ENCODE data around the gene BABAM2.
"Not testable (repeated sequence)": the region's sequence is repeated elsewhere in the genome, so short reads cannot be mapped to it uniquely, and the experiment has no call there.

The BABAM2 gene

DNA sequence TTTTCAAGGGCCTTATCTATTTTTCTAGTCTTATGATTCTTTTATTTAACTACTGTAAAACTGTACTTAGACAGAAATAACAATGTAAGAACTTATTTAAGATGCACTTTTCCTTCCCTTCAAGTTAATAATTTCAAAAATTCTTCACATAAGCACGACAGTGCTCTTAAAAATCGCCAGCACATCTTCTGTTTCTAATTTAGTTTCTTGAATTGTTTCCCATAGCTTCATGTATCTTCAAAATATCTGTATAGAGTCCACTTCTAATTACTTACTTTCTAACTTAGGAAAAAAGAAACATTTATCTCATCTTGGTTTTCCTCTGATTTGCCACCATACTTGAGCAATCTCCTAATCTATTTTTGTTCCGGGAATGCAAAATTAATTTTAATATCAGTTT, 196.1 kb downstream of the BABAM2 start:
- no peak for FAIRE-seq

DNA sequence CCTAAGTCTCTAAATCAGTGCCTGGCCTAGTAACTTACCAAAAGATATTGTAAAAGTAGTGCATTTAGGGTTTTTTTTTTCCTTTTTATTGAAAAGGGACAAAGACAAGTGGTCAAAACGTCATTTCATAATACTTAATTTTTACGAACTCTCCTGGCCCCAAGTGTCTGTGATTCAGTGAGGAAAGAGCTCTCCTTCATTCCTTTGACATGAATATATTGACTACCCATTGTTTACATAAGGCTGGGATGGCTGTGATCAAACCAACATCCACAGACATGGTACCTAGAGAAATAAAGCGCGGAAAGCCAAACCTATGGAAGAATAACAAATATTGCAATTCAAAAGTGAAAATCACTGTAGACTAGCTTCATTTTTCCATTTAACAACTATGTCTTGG, 198.4 kb downstream of the BABAM2 start:
- FAIRE-seq, result no peak

DNA sequence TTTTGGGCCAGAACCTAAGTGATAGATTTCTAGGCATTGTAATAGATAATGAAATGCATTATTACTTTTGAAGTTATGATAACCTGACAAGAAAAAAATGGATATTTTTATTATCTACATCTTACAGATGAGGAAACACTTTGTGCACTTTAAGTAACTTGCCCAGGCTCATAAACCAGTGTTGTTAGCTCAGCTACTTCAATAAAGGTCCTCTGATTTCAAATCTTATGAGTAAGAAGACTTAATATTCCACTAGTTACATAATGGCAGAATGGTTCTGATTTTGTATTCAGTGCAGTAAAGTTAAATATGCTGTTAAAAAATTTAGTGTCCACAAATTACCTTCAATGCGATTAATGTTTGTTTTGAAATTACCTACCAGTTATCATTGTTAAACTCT, 199.0 kb downstream of the BABAM2 start:
- no peak for FAIRE-seq

DNA sequence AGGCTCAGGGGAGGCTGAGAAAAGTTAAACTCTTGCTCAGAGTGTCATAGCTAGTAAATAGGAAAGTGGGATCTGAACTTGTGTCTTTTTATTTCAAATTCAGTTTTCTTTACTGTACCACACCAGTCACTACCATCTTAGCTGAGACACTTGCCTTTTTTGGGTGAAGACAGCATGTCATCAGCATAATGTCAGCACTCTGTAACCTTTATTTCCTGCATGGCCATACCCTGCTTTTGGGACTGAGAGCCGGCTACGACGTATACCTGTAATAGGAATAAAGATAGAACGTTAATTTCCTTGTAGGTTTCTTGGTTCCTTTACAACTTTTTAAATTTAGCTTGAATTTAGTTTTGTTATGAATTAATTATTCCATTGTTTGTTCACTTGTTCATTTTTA, 202.8 kb downstream of the BABAM2 start:
- no peak for FAIRE-seq

DNA sequence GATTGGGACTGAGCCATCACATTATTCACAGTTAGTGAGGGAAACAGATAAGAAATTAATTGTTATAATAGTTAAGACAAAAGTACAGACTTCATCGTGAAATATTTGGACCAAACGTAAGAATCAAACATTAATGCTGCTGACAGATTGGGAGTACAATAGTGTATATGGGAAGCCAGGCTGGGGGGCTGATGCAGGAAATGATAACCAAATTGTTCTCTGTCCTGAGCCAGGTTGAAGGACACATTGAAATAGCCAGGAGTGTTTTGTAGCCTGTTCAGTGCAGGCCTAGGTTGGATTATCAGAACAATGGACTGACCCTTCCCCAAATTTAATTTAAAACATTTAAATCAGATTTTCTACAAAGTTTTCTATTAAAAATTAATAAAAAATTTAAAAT, 203.2 kb downstream of the BABAM2 start:
- FAIRE-seq, result no peak

DNA sequence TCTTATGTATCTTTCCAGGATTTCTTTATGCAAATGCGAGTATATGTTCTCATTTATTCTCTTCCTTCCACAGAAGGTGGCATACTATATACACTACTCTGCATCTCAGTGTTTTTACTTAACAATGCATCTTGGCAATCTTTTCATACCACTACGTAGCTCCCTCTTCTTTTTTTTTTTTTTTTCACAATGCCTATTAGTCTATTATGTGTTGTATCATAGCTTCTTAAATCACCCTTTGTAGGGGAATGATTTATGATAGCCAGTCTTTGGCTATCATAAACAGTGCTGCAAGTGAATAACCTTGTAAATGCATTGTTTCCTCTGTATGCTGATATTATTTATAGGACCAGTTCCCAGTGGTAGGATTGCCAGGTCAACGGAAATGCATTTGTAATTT, 204.2 kb downstream of the BABAM2 start:
- FAIRE-seq, result no peak

DNA sequence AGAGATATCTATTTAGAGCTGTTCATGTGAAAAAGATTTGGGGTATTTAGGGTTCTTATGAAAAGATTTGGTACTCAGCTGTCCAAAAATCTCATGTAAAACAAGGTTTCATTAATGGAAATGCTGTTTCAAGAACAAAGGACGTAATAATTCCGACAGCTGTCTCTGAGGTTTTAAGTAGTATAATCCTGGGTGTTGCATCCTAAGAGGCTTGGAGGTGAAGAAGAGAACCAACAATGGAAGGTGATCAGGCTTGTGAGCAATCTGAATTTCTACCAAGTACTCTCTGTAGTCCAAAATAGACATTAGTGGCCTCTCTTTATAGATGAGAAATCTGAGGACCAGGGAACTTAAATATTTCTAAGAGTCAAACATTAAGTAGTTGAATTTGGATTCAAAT, 205.1 kb downstream of the BABAM2 start:
- no peak for FAIRE-seq

DNA sequence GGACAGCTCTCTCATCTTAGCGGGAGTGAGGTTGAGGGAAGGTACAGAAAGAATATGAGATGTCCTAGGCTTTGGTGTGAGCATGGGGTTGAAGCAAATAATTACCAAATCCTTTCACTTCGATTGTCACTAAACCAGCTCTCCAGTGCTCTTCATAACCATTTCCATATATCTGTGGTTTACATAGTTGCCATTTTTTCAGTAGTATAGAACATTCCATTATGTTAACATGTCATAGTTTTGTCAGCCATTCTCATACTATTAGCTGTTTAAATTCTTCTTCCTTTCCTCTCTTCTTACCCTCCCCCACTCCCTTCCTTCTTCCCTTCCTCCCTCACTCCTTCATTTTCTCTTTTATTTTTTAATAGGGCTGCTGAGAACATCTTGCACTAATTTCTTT, 205.9 kb downstream of the BABAM2 start:
- no peak for FAIRE-seq

DNA sequence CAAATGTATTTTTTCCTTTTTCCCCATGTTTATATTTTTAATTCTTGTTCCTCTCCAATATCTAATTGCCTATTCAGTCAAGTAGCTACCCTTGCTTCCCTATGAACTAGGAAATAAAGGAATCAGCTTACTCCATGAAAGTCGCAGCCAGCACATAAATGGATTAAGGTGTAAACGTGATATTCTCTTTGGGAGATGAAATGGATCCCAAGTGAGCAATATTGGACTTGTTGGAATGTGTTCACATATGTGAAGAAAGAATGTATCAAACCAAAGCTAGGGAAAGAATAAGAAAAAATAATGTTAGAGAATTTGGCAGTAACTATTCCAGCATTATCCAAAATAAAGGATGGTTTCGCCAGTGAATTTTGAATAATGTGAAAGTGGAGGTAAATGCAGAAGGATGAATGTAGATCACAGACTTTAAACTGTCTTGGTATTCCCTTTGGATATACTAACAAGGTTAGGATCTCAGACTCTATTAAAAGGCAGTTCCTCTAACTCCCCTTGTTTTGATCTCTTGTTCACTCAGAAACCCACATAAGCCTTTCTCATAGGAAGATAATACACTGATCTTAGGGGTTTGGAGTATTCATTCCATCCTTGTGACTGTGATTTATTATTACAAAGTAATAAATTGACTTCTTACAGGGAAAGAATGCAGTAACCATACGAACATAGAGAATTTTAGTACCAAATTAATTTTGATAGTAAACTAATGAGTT, 208.1 kb downstream of the BABAM2 start:
- FAIRE-seq, result no peak

DNA sequence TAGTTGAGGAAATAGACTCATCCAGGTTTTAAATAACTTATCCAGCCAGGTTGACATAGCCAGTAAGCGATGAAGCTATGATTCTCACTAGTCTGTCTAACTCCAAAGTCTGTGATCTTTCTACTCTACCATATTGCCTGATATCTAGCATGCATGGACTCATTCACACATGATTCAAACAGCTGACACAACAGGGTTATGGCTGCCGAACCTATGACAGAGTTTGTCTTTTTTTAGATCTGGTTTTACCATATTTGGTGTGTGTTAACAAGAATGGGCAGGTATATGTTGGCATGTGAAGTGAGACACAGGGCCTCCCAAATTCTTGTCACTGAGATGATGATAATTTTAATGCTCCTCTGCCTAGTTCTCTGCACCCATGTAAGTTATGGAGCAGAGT, 210.6 kb downstream of the BABAM2 start:
- FAIRE-seq, result no peak

DNA sequence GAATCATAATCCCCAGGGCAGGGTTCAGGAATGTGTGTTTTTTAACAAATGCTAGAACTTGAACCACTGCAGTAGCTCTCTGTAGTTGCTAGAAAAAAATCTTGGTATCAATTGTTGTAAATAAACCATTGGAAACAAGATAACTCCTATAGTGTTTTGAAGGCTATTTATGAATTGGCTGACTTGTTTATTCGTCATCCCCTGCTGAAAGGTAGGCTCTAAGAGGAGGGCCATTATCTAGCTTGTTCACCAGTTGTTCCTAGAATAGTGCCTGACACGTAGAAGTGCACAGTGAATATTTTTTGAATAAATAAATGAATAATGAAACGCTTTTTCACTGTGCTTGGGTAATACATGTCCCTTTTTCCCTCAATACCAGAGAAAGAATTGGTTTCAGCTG, 211.4 kb downstream of the BABAM2 start:
- FAIRE-seq, result no peak

DNA sequence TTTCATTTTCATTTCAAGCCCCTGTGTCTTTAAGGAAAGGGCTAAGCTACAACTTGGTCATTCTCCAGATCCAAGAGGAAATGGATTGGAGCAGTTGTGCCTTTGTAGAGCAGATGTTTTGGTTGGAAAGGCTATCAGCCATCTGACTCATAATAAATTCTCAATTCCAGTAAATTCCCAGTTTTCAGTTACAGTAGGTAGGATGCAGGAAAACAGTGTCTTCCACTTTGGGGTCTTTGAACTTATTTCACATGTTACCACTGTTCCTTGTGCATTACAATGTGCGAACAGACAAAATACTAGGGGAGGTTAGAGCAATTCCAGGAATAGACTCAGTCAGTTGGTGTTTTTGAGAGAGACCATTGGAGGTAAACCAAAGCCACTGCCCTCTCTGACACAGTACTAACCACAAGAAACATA, 211.9 kb downstream of the BABAM2 start:
- FAIRE-seq, result no peak

DNA sequence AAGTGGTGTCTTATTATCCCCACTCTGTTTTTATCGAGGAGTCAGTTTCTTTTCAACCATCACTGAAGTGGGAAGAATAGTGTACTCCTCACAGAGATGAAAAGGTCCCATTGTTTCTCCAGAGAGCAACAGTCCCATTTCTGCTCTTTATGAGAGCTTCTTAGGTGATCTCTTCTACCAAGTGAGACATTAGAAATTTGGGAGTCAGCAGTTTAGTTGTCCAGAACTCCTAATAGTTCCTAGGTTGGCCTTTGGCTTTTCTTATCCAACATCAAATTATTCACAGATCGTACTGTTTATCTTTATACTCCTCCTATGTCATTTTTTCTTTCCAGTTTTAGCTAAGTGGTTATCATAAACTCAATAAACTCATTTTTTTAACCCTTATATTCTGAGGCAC, 213.1 kb downstream of the BABAM2 start:
- FAIRE-seq, result no peak

DNA sequence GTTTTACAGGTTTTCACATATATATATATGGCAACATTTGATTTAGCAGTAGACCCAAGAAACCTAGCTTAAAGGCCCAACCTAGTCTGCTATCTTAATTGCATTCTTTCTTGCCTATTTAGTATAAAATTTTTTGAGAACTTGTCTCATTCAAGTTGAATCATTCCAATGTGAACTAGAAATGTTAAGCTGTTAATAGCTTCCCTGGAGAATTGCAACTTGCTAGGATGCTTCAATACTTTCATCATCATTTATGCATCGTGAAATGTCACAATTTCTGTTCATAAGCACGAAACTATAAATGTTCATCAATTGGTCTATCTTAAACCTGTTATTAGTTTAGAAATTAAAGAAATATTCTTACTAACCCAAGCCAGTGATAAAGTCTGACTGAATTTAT, 217.6 kb downstream of the BABAM2 start:
- FAIRE-seq, result no peak

DNA sequence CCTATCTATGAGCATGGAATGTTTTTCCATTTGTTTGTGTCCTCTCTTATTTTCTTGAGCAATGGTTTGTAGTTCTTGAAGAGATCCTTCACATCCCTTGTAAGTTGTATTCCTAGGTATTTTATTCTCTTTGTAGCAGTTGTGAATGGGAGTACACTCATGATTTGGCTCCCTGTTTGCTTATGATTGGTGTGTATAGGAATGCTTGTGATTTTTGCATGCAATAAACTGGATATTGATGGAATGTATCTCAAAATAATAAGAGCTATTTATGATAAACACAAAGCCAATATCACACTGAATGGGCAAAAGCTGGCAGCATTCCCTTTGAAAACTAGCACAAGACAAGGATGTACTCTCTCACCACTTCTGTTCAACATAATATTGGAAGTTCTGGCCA, 223.2 kb downstream of the BABAM2 start:
- not testable (repeated sequence) for FAIRE-seq

DNA sequence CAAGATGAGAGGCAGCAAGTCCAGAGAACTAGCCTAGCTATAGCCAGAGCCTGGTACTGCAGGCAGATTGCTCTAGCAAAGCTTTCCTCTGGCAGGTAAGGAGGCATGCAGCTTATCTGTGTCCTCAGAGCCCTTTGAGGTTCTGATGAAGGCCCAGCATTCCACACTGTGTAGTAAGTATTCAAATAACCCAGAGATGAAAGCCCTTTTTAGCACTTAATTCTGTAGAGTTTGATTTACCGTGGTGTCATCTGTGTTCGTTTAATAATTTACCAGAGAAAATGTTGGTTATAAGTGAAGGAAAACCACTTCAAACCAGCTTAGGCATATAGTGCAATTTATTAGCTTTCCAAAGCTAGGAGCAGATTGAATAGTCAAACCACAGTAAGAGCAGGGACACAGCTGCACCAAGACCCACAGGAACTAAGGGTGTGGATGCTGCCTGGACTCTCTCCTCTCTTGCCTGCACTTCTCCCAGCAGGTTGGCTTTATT, 226.6 kb downstream of the BABAM2 start:
- FAIRE-seq, result no peak

DNA sequence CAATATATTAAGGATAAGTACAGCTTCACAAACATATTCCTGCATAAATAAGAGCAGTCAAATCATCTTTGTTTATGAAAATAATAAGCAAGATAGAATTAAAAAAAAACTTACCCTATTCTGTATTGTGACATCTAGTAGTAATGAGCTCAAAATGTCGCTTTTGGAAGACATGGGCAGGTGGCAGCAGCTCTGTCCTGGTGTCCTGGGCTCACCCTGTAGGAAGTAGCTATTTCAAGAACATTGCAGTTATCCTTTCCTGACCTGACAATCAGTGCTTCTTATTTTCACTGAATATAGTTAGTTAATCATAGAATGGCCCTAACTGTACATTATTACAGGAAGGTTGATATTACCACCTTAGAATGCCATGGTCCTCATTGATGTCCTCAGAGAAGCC, 229.1 kb downstream of the BABAM2 start:
- no peak for FAIRE-seq

DNA sequence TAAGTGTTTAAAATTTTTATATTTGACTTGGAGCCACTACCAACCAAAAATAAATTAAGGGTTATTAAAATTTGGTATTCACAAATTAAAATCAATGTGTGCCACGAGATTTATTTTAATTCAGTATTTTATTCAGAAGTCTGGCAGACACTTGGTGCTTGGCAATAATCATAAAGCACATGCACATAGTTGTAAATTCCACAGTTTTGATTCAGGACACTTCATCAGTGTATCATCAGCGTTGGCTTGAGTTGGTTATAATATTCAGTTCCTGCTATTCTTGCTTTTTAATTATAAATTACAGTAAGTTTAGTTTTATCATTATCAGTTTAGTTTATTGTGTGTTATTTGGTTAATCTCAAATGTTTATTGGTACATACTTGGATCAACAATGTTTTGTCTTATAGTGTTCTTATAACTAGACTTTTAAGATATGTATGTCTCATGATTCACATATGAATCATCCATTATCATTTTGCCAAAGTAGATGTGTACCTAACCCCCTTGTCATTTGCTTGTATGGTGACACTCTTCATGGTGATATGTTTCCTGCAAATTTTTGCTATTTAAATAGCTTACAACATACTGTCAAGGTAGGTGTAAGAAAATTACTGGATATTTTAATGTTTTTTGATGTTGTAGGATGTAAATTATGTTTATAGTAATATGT, 237.9 kb downstream of the BABAM2 start:
- peak; percentile 38 for FAIRE-seq

DNA sequence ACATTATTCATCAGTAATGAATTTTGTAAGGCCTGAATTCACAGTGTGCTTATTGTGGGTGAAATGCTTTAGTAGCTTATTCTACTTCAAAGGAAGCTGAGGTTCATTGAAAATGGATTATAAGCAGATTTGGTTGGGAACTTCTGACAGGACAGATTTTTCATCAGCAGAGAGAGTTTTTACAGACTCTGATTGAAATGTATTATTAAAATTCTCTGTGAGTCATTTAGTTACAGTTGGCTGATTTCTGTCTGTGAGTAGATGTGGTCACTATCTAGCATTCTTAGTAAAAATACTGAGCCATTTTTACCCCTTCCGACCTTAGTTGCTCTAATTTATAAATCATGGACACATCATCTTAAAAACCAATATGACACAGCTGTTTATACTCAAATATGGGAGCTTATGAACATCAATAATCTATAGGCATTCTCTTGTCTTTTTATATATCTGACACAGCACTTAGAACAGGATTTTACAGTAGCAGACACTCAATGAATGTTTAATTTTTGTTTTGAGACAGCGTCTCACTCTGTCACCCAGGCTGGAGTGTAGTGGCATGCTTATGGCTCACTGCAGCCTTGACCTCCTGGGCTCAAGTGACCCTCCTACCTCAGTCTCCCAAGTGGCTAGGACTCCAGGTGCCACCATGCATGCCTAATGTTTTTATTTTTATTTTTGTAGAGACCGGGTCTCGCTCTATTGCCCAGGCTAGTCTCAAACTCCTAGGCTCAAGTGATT, 239.6 kb downstream of the BABAM2 start:
- no peak for FAIRE-seq

DNA sequence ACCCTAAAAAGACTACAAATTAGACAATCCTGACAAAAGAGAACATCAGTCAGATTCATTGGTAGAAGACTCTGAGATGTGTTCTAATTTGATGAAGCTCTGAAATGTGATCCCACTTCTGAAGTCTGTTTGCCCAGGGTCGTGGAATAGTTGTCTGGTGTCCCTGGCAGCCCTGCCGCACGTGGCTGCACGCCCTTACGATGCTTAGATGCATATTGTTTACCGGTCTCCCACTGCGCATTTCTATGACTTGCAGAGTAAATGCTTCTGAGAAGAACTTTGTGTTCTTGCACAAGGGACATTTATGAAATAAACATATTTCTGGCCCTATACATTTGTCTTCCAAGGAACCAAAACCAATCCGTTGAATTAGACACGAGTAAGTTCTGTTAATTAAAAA, 243.2 kb downstream of the BABAM2 start:
- FAIRE-seq, result no peak

DNA sequence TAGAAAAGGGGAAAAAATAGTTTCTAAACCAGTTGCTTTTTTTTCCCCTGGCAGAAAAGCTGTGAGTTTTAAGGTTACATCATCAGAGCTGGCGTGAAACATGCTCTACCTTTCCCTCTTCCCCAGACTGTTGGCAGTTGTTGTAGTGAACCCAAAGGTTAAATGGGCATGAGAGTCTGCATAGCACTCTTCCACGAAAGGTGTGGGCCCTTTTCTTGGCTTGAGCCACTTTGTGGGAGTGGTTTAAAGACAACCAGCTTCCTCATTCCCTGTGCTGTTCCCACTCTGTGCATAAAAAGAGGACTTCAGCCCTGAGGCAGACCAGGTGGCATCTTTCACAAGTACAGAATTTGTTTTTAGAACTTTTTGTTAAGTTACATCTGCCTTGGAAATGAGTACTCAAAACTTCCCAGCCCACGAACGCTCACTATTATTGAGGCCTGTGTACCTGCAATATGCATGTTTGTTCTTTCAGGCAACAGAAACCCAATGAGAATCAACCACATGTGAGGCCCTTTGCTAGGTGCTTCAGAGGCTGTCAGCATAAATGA, 243.8 kb downstream of the BABAM2 start:
- no peak for FAIRE-seq

DNA sequence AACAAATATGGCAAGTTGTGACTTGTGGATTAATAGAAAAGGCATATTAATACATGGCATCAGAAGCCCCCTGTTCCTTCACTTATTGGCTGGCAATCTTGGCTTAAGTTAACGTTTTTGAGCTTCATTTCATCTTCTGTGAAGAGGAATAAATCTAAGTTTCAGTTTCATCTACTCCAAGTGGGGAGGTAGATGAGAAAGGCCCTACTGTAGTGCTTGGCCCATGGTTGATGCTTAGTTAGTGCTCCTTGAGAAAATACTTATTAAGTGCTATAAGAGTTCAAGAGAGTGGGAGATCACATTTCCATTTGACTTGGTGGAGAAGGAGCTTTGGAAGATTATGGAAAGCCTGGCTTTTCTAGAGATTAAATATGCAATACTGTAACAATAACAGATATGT, 244.3 kb downstream of the BABAM2 start:
- no peak for FAIRE-seq

DNA sequence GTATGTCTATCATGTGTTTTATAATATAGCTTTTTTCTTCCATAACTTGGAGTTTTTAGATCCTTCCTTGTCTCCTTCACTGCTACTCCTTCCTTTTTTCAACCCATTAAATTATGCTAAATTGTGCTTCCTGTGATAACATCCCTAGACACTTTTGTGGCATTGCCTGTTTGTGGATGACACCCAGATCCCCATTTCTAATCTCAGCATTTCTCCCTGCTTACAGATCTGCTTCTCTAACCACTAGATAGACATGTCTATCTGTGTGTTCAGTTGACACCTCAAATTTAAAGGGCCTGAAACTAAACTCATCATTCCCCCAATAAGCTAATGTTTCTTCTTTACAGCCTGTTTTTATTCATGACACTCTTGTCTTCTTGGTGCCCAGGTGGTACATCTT, 244.8 kb downstream of the BABAM2 start:
- no peak for FAIRE-seq

DNA sequence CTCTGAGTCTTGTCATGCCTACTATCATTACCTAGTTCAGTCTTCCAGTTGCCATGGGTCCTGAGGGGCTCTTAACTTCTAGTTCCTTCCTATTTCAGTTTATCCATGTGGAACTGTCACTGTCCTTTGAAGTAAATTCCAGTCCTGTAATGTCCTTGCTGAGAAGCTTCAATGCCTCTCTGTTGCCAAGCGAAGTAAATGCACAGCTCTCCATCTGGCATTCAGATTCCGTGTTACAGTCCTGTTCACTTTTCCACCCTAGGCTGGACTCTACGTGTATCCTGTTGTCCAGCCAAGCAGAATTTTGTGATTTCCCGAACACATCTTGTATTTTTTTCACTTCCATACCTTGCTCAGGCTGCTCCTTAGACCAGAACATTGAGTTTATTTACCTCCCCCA, 245.3 kb downstream of the BABAM2 start:
- no peak for FAIRE-seq

Data from TTC549 (cell line).